ENCODE results near the gene FBXL17. TPM values are rescaled to one million over a fixed set of nuclear protein-coding genes. Genes with fewer than 3 reads are reported as not detected.

FBXL17 gene
- total RNA-seq, 4 donors from 2014 or later = 16.1 to 31.8 (median 18.8) TPM

DNA sequence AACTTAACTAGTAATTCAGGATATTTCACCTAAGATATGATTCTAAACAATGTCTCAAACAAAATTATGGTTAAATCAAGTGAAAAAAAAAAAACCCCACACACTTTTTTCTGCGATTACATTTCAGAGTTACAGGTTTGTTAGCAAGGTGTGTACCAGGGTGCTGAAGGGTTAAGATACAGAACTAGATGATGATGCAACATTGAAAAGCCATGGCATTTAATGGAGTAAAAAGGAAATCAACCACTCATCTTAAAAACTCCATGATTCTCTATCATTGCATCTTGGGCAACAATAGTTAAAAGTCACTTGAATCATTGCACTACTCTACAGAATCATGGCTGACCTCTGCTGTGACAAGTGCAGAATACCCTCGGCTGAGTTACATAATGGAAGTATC, 440.9 kb downstream of the FBXL17 start:
- intact Hi-C loops (cut with DNase I; ENCODE audit: low total_unique reads) = no loop called here

DNA sequence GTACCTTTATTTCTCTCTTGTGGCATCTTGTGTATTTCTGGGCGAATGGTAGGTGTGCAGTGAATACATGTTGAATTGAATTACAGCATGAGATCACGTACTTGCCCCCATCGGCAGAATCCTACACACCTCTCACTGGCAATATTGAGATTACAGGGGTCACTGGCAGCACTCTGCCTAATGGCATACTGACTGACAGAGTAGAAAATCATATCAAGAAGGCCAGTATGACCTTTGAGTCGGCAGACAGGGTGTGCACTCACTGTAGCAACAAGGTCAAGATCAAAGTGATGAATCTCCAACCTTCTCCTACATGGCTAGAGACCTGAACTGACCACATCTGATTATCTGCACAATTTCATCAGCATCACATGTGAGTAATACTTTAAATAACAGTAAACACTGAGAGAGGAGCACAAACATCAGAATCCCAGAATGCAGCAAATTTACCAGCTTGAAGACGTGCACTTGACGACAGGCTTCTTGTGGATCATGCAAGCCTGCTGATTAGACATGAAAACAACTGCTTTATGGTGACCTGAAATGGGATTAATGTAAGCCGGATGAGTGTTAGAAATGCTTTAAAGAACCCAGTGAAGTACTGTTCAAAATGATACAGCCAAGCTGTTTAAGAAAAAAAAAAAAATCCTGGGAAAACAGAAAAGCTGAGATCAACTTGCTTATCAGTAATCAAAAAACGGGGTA, 444.1 kb downstream of the FBXL17 start:
- no peak overlapping the region for H3K4me3 ChIP-seq (ENCODE audit: low read depth, poor library complexity, severe bottlenecking)
- no peak for DNase-seq (ENCODE audit: low spot score in 2 of 2)
- intact Hi-C loops (cut with DNase I; ENCODE audit: low total_unique reads) = no loop called here
- 89 to 91% methylated on average over 8 of the region's 8 CpGs for WGBS, 2 donors
- TF ChIP-seq CTCF (IDR thresholded peaks at IDR 0.05) (no peak), POLR2A (IDR thresholded peaks at IDR 0.05) (no peak)

More for the DNA sequence above, 440.9 kb downstream of the FBXL17 start:
- no peak for DNase-seq (ENCODE audit: low spot score in 2 of 2)
- H3K4me3 ChIP-seq (ENCODE audit: low read depth, poor library complexity, severe bottlenecking) = no peak overlapping the region
- WGBS, 2 donors = 84 to 92% methylated on average over 2 of the region's 2 CpGs
- TF ChIP-seq POLR2A (IDR thresholded peaks at IDR 0.05) = no peak
- no peak for TF ChIP-seq CTCF (IDR thresholded peaks at IDR 0.05)

GRCh38 chr5:107937204-107937603, 444.7 kb downstream of the FBXL17 start:
- TF ChIP-seq CTCF (IDR thresholded peaks at IDR 0.05) (no peak), POLR2A (IDR thresholded peaks at IDR 0.05) (no peak)
- no peak for DNase-seq (ENCODE audit: low spot score in 2 of 2)
- 81 to 83% methylated on average over 5 of the region's 5 CpGs for WGBS, 2 donors
- intact Hi-C loops (cut with DNase I; ENCODE audit: low total_unique reads) = no loop called here
- H3K4me3 ChIP-seq (ENCODE audit: low read depth, poor library complexity, severe bottlenecking) = no peak overlapping the region

- H3K4me3 ChIP-seq (ENCODE audit: low read depth, poor library complexity, severe bottlenecking) = no peak overlapping the region
- TF ChIP-seq CTCF (IDR thresholded peaks at IDR 0.05) = no peak
- TF ChIP-seq POLR2A (IDR thresholded peaks at IDR 0.05) = no peak
- 74 to 85% methylated on average over 1 of the region's 1 CpG for WGBS, 2 donors
- intact Hi-C loops (cut with DNase I; ENCODE audit: low total_unique reads) = no loop called here
- DNase-seq (ENCODE audit: low spot score in 2 of 2) = no peak
Observed at GRCh38 chr5:107936515-107936914, 445.4 kb downstream of the FBXL17 start.

GRCh38 chr5:107935645-107936044, 446.3 kb downstream of the FBXL17 start:
- no peak for TF ChIP-seq POLR2A (IDR thresholded peaks at IDR 0.05)
- no peak for TF ChIP-seq CTCF (IDR thresholded peaks at IDR 0.05)
- 63 to 79% methylated on average over 1 of the region's 1 CpG for WGBS, 2 donors
- no peak for DNase-seq (ENCODE audit: low spot score in 2 of 2)
- intact Hi-C loops (cut with DNase I; ENCODE audit: low total_unique reads) = no loop called here
- no peak overlapping the region for H3K4me3 ChIP-seq (ENCODE audit: low read depth, poor library complexity, severe bottlenecking)

DNA sequence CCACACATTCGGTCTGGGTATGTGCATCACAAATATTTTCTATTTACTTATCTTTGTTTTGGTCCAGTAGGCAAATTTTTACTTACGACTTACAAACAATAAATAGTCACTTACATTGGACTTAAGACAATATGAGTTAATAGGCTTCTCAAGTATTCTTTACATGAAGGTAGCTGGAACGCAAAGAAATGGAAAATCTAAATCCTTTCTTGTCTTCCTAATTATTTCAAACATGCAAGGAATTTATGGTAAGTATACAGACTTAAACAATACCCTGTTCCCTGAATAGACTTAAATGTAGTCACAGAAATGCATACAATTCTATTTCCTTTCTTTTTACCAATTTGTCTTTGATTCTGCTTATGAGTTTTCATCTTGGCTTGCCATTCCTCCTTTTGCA, 448.6 kb downstream of the FBXL17 start:
- no peak overlapping the region for H3K4me3 ChIP-seq (ENCODE audit: low read depth, poor library complexity, severe bottlenecking)
- TF ChIP-seq POLR2A (IDR thresholded peaks at IDR 0.05) = no peak
- TF ChIP-seq CTCF (IDR thresholded peaks at IDR 0.05) = no peak
- WGBS, 2 donors = 91 to 93% methylated on average over 3 of the region's 3 CpGs
- DNase-seq (ENCODE audit: low spot score in 2 of 2) = no peak
- intact Hi-C loops (cut with DNase I; ENCODE audit: low total_unique reads) = no loop called here
